HCT116 (cell line): ENCODE results near the gene NDUFS2.
A peak's percentile ranks its signal among the peaks of the same experiment; 100 is the strongest.

ENCODE experiments used
- POLR2A ChIP-seq: IDR thresholded peaks from 2 replicates; pipeline ENCODE4 v1.7.0; 2011; ENCODE audit warnings: borderline replicate concordance; ENCODE audit not compliant: insufficient read depth, insufficient read length; ENCODE audit errors: extremely low read depth
- RAD21 ChIP-seq: IDR thresholded peaks from 2 replicates; pipeline ENCODE4 v1.6.1; 2012; ENCODE audit warnings: low read depth, mild to moderate bottlenecking
- SIN3A ChIP-seq: IDR thresholded peaks from 2 replicates; pipeline ENCODE4 v1.6.1; 2012; ENCODE audit warnings: low read depth
- TCF7L2 ChIP-seq: IDR thresholded peaks from 2 replicates; pipeline ENCODE4 v1.7.0; 2011; ENCODE audit warnings: borderline replicate concordance, inconsistent platforms; ENCODE audit not compliant: insufficient read depth, insufficient read length; ENCODE audit errors: extremely low read depth
- TF ChIP-seq, protein P1 (sequence below), 3 experiments: fragments of 200-600 bp in 1 of 3; sonication (generic) in 1 of 3; IDR thresholded peaks in 2 of 3; conservative IDR thresholded peaks in 1 of 3; 2 replicates each; pipeline ENCODE4 v1.5.1; 2012 to 2017; ENCODE audit warnings: low read depth in 2 of 3, low read length in 2 of 3, antibody characterized with exemption in 1 of 3, borderline replicate concordance in 1 of 3, control low read depth in 1 of 3, mild to moderate bottlenecking in 1 of 3, mixed read lengths in 1 of 3, mixed run types in 1 of 3, moderate library complexity in 1 of 3; ENCODE audit not compliant: insufficient read depth in 1 of 3

DNA sequence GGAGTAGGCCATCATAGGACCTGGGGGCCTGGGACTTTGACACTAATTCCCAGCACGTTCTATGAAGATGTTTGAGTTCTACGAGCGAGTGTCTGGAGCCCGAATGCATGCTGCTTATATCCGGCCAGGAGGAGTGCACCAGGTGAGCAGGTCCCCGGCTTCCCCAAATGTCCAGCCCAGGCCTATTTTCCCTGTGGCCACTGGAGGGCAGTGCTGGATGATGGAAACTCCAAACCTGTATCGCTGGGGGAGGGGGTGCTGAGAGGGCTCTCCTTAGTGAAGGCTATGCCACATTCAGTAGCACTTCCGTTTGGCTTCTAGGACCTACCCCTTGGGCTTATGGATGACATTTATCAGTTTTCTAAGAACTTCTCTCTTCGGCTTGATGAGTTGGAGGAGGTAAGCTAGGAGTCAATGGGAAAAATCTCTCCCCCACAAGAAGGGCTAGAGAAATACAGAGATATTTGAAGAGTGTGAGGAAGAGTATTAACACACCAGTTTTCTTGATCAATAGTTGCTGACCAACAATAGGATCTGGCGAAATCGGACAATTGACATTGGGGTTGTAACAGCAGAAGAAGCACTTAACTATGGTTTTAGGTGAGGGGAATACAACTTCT, 7.7 kb downstream of the NDUFS2 start:
- TF ChIP-seq, protein P1, sequence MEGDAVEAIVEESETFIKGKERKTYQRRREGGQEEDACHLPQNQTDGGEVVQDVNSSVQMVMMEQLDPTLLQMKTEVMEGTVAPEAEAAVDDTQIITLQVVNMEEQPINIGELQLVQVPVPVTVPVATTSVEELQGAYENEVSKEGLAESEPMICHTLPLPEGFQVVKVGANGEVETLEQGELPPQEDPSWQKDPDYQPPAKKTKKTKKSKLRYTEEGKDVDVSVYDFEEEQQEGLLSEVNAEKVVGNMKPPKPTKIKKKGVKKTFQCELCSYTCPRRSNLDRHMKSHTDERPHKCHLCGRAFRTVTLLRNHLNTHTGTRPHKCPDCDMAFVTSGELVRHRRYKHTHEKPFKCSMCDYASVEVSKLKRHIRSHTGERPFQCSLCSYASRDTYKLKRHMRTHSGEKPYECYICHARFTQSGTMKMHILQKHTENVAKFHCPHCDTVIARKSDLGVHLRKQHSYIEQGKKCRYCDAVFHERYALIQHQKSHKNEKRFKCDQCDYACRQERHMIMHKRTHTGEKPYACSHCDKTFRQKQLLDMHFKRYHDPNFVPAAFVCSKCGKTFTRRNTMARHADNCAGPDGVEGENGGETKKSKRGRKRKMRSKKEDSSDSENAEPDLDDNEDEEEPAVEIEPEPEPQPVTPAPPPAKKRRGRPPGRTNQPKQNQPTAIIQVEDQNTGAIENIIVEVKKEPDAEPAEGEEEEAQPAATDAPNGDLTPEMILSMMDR (IDR thresholded peaks at IDR 0.05 in 2 of 3, conservative IDR thresholded peaks at IDR 0.05 in 1 of 3; ENCODE audit: borderline replicate concordance in 1 of 3, insufficient read depth in 1 of 3, low read depth in 2 of 3, low read length in 2 of 3): peak; percentile 82 to 96 (median 94)
- TF ChIP-seq TCF7L2 (no peak), POLR2A (no peak), RAD21 (peak; percentile 87), SIN3A (no peak)
